A673 (cell line): ENCODE results near the gene ATAD3C. TPM values are rescaled to one million over a fixed set of nuclear protein-coding genes. Genes with fewer than 3 reads are reported as not detected.
"Not testable (repeated sequence)": the region's sequence is repeated elsewhere in the genome, so short reads cannot be mapped to it uniquely, and the experiment has no call there.

Source experiments
- BruUV-seq: library from RNA; stranded (reverse); fragments of 400-500 nt; replicated peaks from 2 replicates; lab custom pipeline; 2021; lab: Mats Ljungman, UMichigan
- CTCF ChIA-PET: fragments of 300-600 bp; sonication (Branson Sonifier 250); formaldehyde crosslinking; loops from one replicate; lab custom pipeline; 2022; ENCODE audit warnings: antibody characterized with exemption; lab: Charles Lee
- POLR2A ChIA-PET: fragments of 300-600 bp; sonication (Branson Sonifier 250); formaldehyde crosslinking; loops from one replicate; lab custom pipeline; 2022; ENCODE audit warnings: antibody characterized with exemption; ENCODE audit not compliant: low non-redundant PET; lab: Charles Lee
- DNase-seq: peaks from one replicate; pipeline ENCODE4 v3.0.0-alpha.2; 2015; ENCODE audit warnings: low spot score
- H3K27ac ChIP-seq: fragments of 200-600 bp; sonication (generic); 2 replicates; pipeline ENCODE4 v1.5.1; 2016; ENCODE audit warnings: mixed run types, low read depth, mild to moderate bottlenecking, mixed read lengths, antibody characterized with exemption, low read length; ENCODE audit not compliant: poor library complexity, severe bottlenecking
- H3K27me3 ChIP-seq: fragments of 200-600 bp; sonication (generic); replicated peaks from 2 replicates; pipeline ENCODE4 v1.6.1; 2017; ENCODE audit warnings: mixed run types, low read depth, mild to moderate bottlenecking, mixed read lengths, antibody characterized with exemption, low read length; ENCODE audit not compliant: insufficient read depth, poor library complexity
- H3K36me3 ChIP-seq: fragments of 200-600 bp; sonication (generic); 2 replicates; pipeline ENCODE4 v1.6.1; 2016; ENCODE audit warnings: mixed run types, mild to moderate bottlenecking, mixed read lengths, antibody characterized with exemption, low read length; ENCODE audit not compliant: insufficient read depth, poor library complexity, severe bottlenecking
- H3K4me1 ChIP-seq: fragments of 200-600 bp; sonication (generic); 2 replicates; pipeline ENCODE4 v1.6.1; 2017; ENCODE audit warnings: mixed run types, mild to moderate bottlenecking, mixed read lengths, antibody characterized with exemption, low read length; ENCODE audit not compliant: insufficient read depth, poor library complexity, severe bottlenecking
- H3K4me3 ChIP-seq: fragments of 200-600 bp; sonication (generic); 2 replicates; pipeline ENCODE4 v1.5.1; 2016; ENCODE audit warnings: low read depth, mixed run types, mild to moderate bottlenecking, mixed read lengths, low read length; ENCODE audit not compliant: poor library complexity, severe bottlenecking
- H3K9me3 ChIP-seq: fragments of 200-600 bp; sonication (generic); 2 replicates; pipeline ENCODE4 v1.6.1; 2016; ENCODE audit warnings: mixed run types, low read depth, mild to moderate bottlenecking, mixed read lengths, antibody characterized with exemption, low read length; ENCODE audit not compliant: poor library complexity, severe bottlenecking
- EZH2 ChIP-seq: fragments of 200-600 bp; sonication (generic); IDR thresholded peaks from 2 replicates; pipeline ENCODE4 v1.6.1; 2017; ENCODE audit warnings: borderline replicate concordance, low read depth, mild to moderate bottlenecking, mixed read lengths, antibody characterized with exemption, low read length; ENCODE audit not compliant: poor library complexity, severe bottlenecking
- intact Hi-C: fragments of 100-400 bp; cut with micrococcal nuclease; formaldehyde crosslinking; loops from one replicate; pipeline ENCODE4 v1.10.0; 2022; ENCODE audit not compliant: unreplicated experiment
- total RNA-seq: library from RNA; stranded (reverse); gene quantifications from 2 replicates; pipeline ENCODE4 v1.2.3, GENCODE V29; 2021
- TF ChIP-seq, protein P1 (sequence below): fragments of 300-800, 200-600 bp; sonication (generic); conservative IDR thresholded peaks from 2 replicates; pipeline ENCODE4 v1.5.1; 2017; ENCODE audit warnings: low read depth, mild to moderate bottlenecking, antibody characterized with exemption, low read length, moderate library complexity, mixed read lengths

The ATAD3C gene
- total RNA-seq, 1 experiment from 2014 or later, result 0.39 TPM

DNA sequence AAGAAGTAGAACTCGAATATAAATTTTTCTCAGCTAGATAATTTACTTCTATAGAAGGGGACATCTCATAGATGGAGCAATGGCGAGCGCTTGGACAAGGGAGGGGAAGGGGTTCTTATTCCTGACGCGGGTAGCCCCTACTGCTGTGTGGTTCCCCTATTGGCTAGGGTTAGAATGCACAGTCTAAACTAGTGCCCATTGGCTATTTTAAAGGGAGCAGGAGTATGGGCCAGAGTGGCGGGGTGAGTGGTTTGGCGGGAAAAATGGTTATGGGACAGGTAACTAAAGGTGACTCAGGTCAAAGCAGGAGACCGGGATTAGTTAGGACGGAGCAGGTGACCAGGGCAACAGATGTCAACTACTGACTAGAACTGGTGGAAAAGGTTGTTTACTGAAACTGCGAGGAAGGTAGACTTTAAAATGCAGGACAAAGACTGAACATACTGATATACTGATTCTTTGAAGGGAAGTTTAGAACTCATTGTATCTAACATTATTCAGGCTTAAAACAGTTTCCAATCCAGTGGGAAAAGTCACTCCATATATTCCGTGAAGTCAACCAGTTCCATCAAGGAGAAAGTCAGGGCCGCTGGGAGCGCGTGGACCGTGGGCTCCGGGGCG is 61.5 kb downstream of the ATAD3C start:
- Histone ChIP-seq H3K4me3 (peak overlapping the region; percentile 79), H3K9me3 (no peaks in the 10 kb centered on the region), H3K27ac (peak overlapping the region; percentile 93), H3K36me3 (no peaks in the 10 kb centered on the region), H3K27me3 (no peaks in the 10 kb centered on the region), H3K4me1 (no peaks in the 10 kb centered on the region)
- TSS peak; percentile 96 for BruUV-seq
- CTCF ChIA-PET, result interaction anchor here (0.7 kb wide), 1 partner anchor 139 kb away, joined by 5 read pairs; no protein-coding TSS in a partner anchor
- DNase-seq, result peak; percentile 37
- TF ChIP-seq, protein P1, sequence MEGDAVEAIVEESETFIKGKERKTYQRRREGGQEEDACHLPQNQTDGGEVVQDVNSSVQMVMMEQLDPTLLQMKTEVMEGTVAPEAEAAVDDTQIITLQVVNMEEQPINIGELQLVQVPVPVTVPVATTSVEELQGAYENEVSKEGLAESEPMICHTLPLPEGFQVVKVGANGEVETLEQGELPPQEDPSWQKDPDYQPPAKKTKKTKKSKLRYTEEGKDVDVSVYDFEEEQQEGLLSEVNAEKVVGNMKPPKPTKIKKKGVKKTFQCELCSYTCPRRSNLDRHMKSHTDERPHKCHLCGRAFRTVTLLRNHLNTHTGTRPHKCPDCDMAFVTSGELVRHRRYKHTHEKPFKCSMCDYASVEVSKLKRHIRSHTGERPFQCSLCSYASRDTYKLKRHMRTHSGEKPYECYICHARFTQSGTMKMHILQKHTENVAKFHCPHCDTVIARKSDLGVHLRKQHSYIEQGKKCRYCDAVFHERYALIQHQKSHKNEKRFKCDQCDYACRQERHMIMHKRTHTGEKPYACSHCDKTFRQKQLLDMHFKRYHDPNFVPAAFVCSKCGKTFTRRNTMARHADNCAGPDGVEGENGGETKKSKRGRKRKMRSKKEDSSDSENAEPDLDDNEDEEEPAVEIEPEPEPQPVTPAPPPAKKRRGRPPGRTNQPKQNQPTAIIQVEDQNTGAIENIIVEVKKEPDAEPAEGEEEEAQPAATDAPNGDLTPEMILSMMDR, result no peak
- TF ChIP-seq EZH2, result no peak
- POLR2A ChIA-PET, result no interaction called here
- intact Hi-C loops, result no loop called here

DNA sequence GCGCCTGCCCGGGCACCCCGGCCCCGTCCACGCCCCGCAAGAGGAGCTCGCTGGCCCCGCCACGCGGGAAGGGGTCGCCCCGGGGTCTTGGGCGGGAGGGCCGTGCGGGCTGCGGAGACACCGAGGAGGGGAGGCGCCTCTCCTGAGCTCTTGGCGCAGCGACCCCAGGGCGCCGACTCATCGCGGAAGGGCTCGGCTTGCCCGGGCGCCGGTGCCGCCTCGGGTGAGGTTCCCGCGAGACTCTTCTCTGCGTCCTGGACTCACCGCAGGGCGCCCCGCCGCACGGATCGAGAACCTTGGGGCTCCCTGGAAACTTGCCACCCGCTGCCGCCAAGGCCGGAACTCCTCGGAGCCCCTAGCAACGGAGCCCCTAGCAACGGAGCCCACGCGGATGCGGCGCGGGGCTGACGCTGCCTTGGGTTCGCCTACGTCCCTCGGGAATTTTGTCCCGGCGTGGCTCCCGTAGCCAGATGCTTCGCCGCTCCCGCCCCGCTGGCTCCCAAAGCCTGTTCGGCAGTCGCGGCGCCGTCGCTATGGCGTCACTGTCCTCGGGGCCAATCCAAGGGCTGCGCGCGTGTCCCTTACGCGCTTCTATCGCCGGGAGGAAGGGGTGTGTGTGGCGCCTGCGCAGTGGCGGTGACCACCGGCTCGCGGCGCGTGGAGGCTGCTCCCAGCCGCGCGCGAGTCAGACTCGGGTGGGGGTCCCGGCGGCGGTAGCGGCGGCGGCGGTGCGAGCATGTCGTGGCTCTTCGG is 62.2 kb downstream of the ATAD3C start, which contains the start of gene ATAD3A:
TSS of gene ATAD3A (plus strand) at position 630 of the 753 bp plus-strand sequence. CDS start at position 737, 107 bp downstream.
- CTCF ChIA-PET, result no interaction called here
- Histone ChIP-seq H3K27me3 (no peaks in the 10 kb centered on the region), H3K27ac (peak within 1 kb of the TSS; percentile 93), H3K4me1 (no peaks in the 10 kb centered on the region), H3K9me3 (no peaks in the 10 kb centered on the region), H3K4me3 (peak within 1 kb of the TSS; percentile 79), H3K36me3 (no peaks in the 10 kb centered on the region)
- POLR2A ChIA-PET, result no interaction called here
- DNase-seq, result peak; percentile 99
- intact Hi-C loops, result no loop called here
- BruUV-seq, result no TSS peak
- TF ChIP-seq EZH2, result no peak
- TF ChIP-seq, protein P1, result no peak

DNA sequence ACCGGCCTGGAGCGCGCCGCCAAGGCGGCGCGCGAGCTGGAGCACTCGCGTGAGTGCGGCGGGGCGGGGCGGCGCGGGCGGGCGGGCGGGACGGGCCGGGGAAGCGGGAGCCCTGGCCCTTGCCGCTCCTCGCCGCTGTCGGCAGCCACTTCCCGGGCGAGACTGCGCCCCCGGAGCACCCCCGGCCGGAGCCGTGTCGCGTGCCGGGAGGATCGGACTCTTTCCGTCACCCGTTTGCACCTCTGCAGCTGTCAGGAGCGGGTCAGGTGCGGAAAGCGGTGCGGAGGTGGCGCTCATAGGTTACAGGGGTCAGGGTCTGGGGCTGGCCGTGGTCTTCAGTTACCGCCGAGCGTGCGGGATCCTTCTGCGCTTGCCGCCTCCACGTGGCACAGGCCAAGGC is 62.9 kb downstream of the ATAD3C start:
- Histone ChIP-seq H3K27ac (peak overlapping the region; percentile 93), H3K4me3 (peak overlapping the region; percentile 79)
- BruUV-seq, CTCF ChIA-PET, DNase-seq, H3K4me1 ChIP-seq, H3K36me3 ChIP-seq, H3K9me3 ChIP-seq, H3K27me3 ChIP-seq, POLR2A ChIA-PET, intact Hi-C loops: not testable (repeated sequence)

DNA sequence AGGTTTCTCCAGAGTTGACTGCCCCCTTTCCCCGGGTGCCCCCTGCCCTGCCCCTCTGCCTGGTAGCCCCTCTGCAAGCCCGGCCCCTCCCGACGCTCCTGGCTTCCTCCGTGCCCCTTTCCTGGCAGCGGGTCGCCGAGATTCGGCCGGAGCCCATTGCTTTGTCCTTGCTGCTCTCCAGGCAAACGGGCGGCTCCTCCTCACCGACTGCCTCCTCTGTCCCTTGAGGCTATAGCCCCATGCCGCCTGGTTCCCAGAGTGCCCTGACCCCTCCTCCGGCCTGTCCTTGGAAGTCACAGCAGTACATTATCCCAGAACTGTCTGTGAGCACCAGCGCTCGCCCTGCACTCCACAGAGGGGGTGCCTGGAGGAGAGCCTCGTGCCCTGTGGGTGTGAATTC is 64.2 kb downstream of the ATAD3C start:
- intact Hi-C loops, CTCF ChIA-PET, H3K4me1 ChIP-seq, POLR2A ChIA-PET, H3K27ac ChIP-seq, BruUV-seq, H3K9me3 ChIP-seq, H3K36me3 ChIP-seq, DNase-seq, H3K27me3 ChIP-seq: not testable (repeated sequence)
- peak overlapping the region; percentile 21 for H3K4me3 ChIP-seq

DNA sequence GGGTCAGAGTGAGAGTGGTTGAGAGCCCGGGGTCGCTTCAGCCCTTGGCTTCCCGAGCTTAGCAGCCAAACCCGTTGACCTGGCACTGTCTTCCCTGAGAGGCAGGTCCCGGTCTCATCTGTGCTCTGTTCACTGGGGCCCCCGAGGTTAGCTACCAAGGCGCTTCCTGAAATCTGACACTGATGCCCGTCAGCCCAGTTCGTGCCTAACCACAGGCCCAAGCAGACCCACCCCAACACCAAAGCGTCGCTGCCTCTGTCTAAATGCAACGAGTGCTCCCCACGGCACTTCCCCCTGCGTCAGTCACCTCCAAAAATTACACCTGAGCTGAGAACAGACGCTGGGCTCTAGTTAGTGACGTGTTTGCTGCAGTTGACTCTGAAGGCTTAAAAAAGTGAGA is 64.9 kb downstream of the ATAD3C start:
- intact Hi-C loops, H3K4me1 ChIP-seq, POLR2A ChIA-PET, BruUV-seq, H3K4me3 ChIP-seq, CTCF ChIA-PET, H3K27ac ChIP-seq, H3K27me3 ChIP-seq, H3K9me3 ChIP-seq, DNase-seq, H3K36me3 ChIP-seq: not testable (repeated sequence)

DNA sequence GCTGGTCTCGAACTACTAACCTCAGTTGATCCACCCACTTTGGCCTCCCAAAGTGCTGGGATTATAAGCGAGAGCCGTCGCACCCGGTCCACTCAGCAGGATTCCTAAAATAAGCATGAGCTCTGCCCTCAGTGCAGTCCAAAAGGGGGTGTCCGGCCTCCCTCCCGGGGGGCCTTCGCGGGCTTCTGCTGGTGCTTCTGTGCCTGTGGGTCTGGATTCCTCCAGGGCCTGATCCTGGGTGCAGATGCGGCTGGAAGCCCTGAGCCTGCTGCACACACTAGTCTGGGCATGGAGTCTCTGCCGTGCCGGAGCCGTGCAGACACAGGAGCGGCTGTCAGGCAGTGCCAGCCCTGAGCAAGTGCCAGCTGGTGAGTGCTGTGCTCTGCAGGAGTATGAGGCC is 67.4 kb downstream of the ATAD3C start:
- DNase-seq, POLR2A ChIA-PET, CTCF ChIA-PET, H3K27ac ChIP-seq, H3K4me3 ChIP-seq, H3K4me1 ChIP-seq, intact Hi-C loops, H3K27me3 ChIP-seq, H3K9me3 ChIP-seq, BruUV-seq: not testable (repeated sequence)
- peaks cover 11% of the 10 kb centered on the region for H3K36me3 ChIP-seq
